Neural progenitor cell (in vitro differentiated cells): ENCODE measurements around the gene IL2RA.

ENCODE experiments used
- EZH2 ChIP-seq: fragments of 200-600 bp; sonication (generic); IDR thresholded peaks from 2 replicates; pipeline ENCODE4 v1.6.1; 2017; ENCODE audit warnings: antibody characterized with exemption, mild to moderate bottlenecking, moderate library complexity
- EZH2phosphoT487 ChIP-seq: fragments of 200-600 bp; sonication (generic); IDR thresholded peaks from 2 replicates; pipeline ENCODE4 v1.6.1; 2017; ENCODE audit warnings: antibody characterized with exemption
- TF ChIP-seq, protein P1 (sequence below): fragments of 200-600 bp; sonication (generic); IDR thresholded peaks from 2 replicates; pipeline ENCODE4 v1.5.1; 2017; ENCODE audit warnings: antibody characterized with exemption, mild to moderate bottlenecking

DNA sequence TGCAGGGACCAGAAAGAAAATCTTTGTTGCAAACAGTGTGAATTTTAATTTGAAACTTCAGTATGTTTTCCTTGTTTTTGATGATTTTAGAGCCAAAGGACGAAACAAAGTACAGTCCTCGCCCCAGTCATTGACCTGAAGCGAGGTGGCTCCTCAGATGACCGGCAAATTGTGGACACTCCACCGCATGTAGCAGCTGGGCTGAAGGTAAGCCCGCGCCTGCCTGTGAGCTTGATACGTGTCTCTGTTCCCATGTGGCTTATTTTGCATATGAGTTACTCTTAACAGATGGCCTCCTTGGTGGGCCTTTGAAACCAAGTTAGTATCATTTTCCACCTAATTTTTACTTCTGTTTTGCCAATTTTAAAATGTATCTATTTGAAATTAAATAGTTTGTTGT lies 39.0 kb upstream of the IL2RA start:
- TF ChIP-seq, protein P1, sequence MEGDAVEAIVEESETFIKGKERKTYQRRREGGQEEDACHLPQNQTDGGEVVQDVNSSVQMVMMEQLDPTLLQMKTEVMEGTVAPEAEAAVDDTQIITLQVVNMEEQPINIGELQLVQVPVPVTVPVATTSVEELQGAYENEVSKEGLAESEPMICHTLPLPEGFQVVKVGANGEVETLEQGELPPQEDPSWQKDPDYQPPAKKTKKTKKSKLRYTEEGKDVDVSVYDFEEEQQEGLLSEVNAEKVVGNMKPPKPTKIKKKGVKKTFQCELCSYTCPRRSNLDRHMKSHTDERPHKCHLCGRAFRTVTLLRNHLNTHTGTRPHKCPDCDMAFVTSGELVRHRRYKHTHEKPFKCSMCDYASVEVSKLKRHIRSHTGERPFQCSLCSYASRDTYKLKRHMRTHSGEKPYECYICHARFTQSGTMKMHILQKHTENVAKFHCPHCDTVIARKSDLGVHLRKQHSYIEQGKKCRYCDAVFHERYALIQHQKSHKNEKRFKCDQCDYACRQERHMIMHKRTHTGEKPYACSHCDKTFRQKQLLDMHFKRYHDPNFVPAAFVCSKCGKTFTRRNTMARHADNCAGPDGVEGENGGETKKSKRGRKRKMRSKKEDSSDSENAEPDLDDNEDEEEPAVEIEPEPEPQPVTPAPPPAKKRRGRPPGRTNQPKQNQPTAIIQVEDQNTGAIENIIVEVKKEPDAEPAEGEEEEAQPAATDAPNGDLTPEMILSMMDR, result no peak
- no peak for TF ChIP-seq EZH2
- TF ChIP-seq EZH2phosphoT487, result no peak
